HG02588 (cell line): Measurements from ENCODE around the gene BARHL2.

Source experiments
- ATAC-seq: cut with Tn5 transposase; IDR thresholded peaks from one replicate; pipeline ENCODE4 v1.9.1; 2021; ENCODE audit warnings: mild to moderate bottlenecking, moderate library complexity; ENCODE audit not compliant: unreplicated experiment

Gene BARHL2

GRCh38 chr1:90716552-90717355 is at the start of gene BARHL2:
BARHL2 (minus strand) TSS chr1:90717302; CDS start chr1:90717195, 107 bp downstream.
- no peak for ATAC-seq

GRCh38 chr1:90763930-90764329 is 46.8 kb upstream of the BARHL2 start:
- no peak for ATAC-seq

GRCh38 chr1:90763506-90763905 is 46.4 kb upstream of the BARHL2 start:
- no peak for ATAC-seq

- ATAC-seq = no peak
Observed at GRCh38 chr1:90761781-90762589, 44.9 kb upstream of the BARHL2 start.

GRCh38 chr1:90761156-90761555 is 44.1 kb upstream of the BARHL2 start:
- ATAC-seq = no peak

- no peak for ATAC-seq
Observed at GRCh38 chr1:90753556-90753955, 36.5 kb upstream of the BARHL2 start.

- ATAC-seq = no peak
Observed at GRCh38 chr1:90748668-90749067, 31.6 kb upstream of the BARHL2 start.

GRCh38 chr1:90746857-90747256 is 29.8 kb upstream of the BARHL2 start:
- no peak for ATAC-seq

GRCh38 chr1:90745972-90746371 is 28.9 kb upstream of the BARHL2 start:
- ATAC-seq = no peak

- no peak for ATAC-seq
Observed at GRCh38 chr1:90732136-90732535, 15.0 kb upstream of the BARHL2 start.

- no peak for ATAC-seq
Observed at GRCh38 chr1:90731382-90732050, 14.4 kb upstream of the BARHL2 start.

- no peak for ATAC-seq
Observed at GRCh38 chr1:90730243-90731022, 13.3 kb upstream of the BARHL2 start.

- ATAC-seq = no peak
Observed at GRCh38 chr1:90729504-90730242, 12.6 kb upstream of the BARHL2 start.

GRCh38 chr1:90728502-90729287 is 11.6 kb upstream of the BARHL2 start:
- ATAC-seq = no peak

GRCh38 chr1:90727917-90728501 is 10.9 kb upstream of the BARHL2 start:
- ATAC-seq = no peak

- ATAC-seq = no peak
Observed at GRCh38 chr1:90726986-90727480, 9.9 kb upstream of the BARHL2 start.

GRCh38 chr1:90726425-90726985 is 9.4 kb upstream of the BARHL2 start:
- no peak for ATAC-seq

GRCh38 chr1:90725657-90726424 is 8.7 kb upstream of the BARHL2 start:
- no peak for ATAC-seq
